Embryonic facial prominence (tissue), 1 donor: ENCODE data around the gene EPB41L1.

Source experiments
- DNase-seq: peaks from one replicate; pipeline ENCODE4 v3.0.0-alpha.2; 2016; ENCODE audit errors: extremely low spot score

Gene EPB41L1

GRCh38 chr20:36193977-36194712 lies 39.6 kb downstream of the EPB41L1 start:
- no peak for DNase-seq

- no peak for DNase-seq
These were observed 42.1 kb downstream of the EPB41L1 start for GRCh38 chr20:36196676-36197075.

GRCh38 chr20:36197271-36197670 lies 42.7 kb downstream of the EPB41L1 start:
- no peak for DNase-seq

- peak; percentile 50 for DNase-seq
These were observed 45.1 kb downstream of the EPB41L1 start for GRCh38 chr20:36199345-36200257.

- DNase-seq, result no peak
These were observed 45.9 kb downstream of the EPB41L1 start for GRCh38 chr20:36200451-36200850.

GRCh38 chr20:36201198-36201597 lies 46.7 kb downstream of the EPB41L1 start:
- no peak for DNase-seq

- no peak for DNase-seq
These were observed 48.4 kb downstream of the EPB41L1 start for GRCh38 chr20:36202891-36203338.

- no peak for DNase-seq
These were observed 49.3 kb downstream of the EPB41L1 start for GRCh38 chr20:36203861-36204260.

- no peak for DNase-seq
These were observed 50.5 kb downstream of the EPB41L1 start for GRCh38 chr20:36205026-36205425.

- DNase-seq, result no peak
These were observed 51.5 kb downstream of the EPB41L1 start for GRCh38 chr20:36206068-36206467.

GRCh38 chr20:36206641-36207040 lies 52.1 kb downstream of the EPB41L1 start:
- DNase-seq, result no peak

- no peak for DNase-seq
These were observed 53.1 kb downstream of the EPB41L1 start for GRCh38 chr20:36207602-36208001.

- no peak for DNase-seq
These were observed 53.7 kb downstream of the EPB41L1 start for GRCh38 chr20:36208257-36208656.

- no peak for DNase-seq
These were observed 56.0 kb downstream of the EPB41L1 start for GRCh38 chr20:36210436-36211021.

GRCh38 chr20:36213362-36213761 lies 58.8 kb downstream of the EPB41L1 start:
- no peak for DNase-seq

- DNase-seq, result no peak
These were observed 60.2 kb downstream of the EPB41L1 start for GRCh38 chr20:36214684-36215256.

GRCh38 chr20:36215778-36216177 lies 61.2 kb downstream of the EPB41L1 start:
- no peak for DNase-seq

- no peak for DNase-seq
These were observed 61.9 kb downstream of the EPB41L1 start for GRCh38 chr20:36216314-36217025.

GRCh38 chr20:36217226-36217625 lies 62.7 kb downstream of the EPB41L1 start:
- DNase-seq, result no peak

- DNase-seq, result no peak
These were observed 64.0 kb downstream of the EPB41L1 start for GRCh38 chr20:36218380-36219064.
